Parathyroid adenoma (tissue), 2 donors: ENCODE data around the gene LMBRD2.

Experiments
- H2AFZ ChIP-seq: fragments of 300-600 bp; sonication (generic); one replicate; pipeline ENCODE4 v1.7.0; 2017; ENCODE audit warnings: antibody characterized with exemption, mild to moderate bottlenecking
- H3K27ac ChIP-seq: fragments of 300-600 bp; sonication (generic); one replicate; pipeline ENCODE4 v1.7.0; 2017
- H3K27me3 ChIP-seq: fragments of 300-600 bp; sonication (generic); one replicate; pipeline ENCODE4 v1.7.0; 2017; ENCODE audit warnings: low read length; ENCODE audit not compliant: control insufficient read depth, insufficient read depth
- H3K36me3 ChIP-seq: fragments of 300-600 bp; sonication (generic); one replicate; pipeline ENCODE4 v1.7.0; 2017; ENCODE audit warnings: low read length; ENCODE audit not compliant: control insufficient read depth, insufficient read depth
- H3K4me1 ChIP-seq: fragments of 300-600 bp; sonication (generic); one replicate; pipeline ENCODE4 v1.7.0; 2017; ENCODE audit warnings: control low read depth
- H3K4me2 ChIP-seq: fragments of 300-600 bp; sonication (generic); one replicate; pipeline ENCODE4 v1.7.0; 2017; ENCODE audit warnings: low read length
- H3K4me3 ChIP-seq: fragments of 300-600 bp; sonication (generic); one replicate; pipeline ENCODE4 v1.7.0; 2017; ENCODE audit warnings: low read depth, low read length
- H3K79me2 ChIP-seq: fragments of 300-600 bp; sonication (generic); one replicate; pipeline ENCODE4 v1.7.0; 2017; ENCODE audit warnings: control low read depth
- H3K9ac ChIP-seq: fragments of 300-600 bp; sonication (generic); one replicate; pipeline ENCODE4 v1.7.0; 2017; ENCODE audit warnings: mild to moderate bottlenecking
- H3K9me3 ChIP-seq: fragments of 300-600 bp; sonication (generic); one replicate; pipeline ENCODE4 v1.7.0; 2017; ENCODE audit warnings: low read length; ENCODE audit not compliant: control insufficient read depth
- CTCF ChIP-seq: fragments of 300-600 bp; sonication (generic); IDR thresholded peaks from one replicate; pipeline ENCODE4 v1.7.0; 2017; ENCODE audit warnings: antibody characterized with exemption, mild to moderate bottlenecking
- donor health status: primary hyperparathyroidism.

Gene LMBRD2

GRCh38 chr5:36164461-36164860 is 12.8 kb upstream of the LMBRD2 start:
- H3K36me3 ChIP-seq, result no peaks in the 10 kb centered on the region
- no peak overlapping the region for H3K9ac ChIP-seq
- H3K4me2 ChIP-seq, result no peak overlapping the region
- no peaks in the 10 kb centered on the region for H3K9me3 ChIP-seq
- H2AFZ ChIP-seq, result no peak overlapping the region
- H3K79me2 ChIP-seq, result no peaks in the 10 kb centered on the region
- H3K27ac ChIP-seq, result no peak overlapping the region
- no peak overlapping the region for H3K4me3 ChIP-seq
- H3K4me1 ChIP-seq, result no peaks in the 10 kb centered on the region
- no peak for TF ChIP-seq CTCF
- no peaks in the 10 kb centered on the region for H3K27me3 ChIP-seq

- TF ChIP-seq CTCF, result no peak
- H3K9me3 ChIP-seq, result no peaks in the 10 kb centered on the region
- H3K27ac ChIP-seq, result no peak overlapping the region
- H3K27me3 ChIP-seq, result no peaks in the 10 kb centered on the region
- no peak overlapping the region for H2AFZ ChIP-seq
- no peaks in the 10 kb centered on the region for H3K4me1 ChIP-seq
- H3K36me3 ChIP-seq, result no peaks in the 10 kb centered on the region
- H3K79me2 ChIP-seq, result peaks cover 4% of the 10 kb centered on the region
- H3K4me3 ChIP-seq, result no peak overlapping the region
- no peak overlapping the region for H3K9ac ChIP-seq
- H3K4me2 ChIP-seq, result no peak overlapping the region
Observed at GRCh38 chr5:36162810-36163486, 11.3 kb upstream of the LMBRD2 start.

GRCh38 chr5:36161361-36161760 is 9.7 kb upstream of the LMBRD2 start:
- Histone ChIP-seq H3K36me3 (no peaks in the 10 kb centered on the region), H2AFZ (no peak overlapping the region), H3K27me3 (no peaks in the 10 kb centered on the region), H3K9ac (no peak overlapping the region), H3K9me3 (no peaks in the 10 kb centered on the region), H3K79me2 (peaks cover 8% of the 10 kb centered on the region), H3K27ac (no peak overlapping the region), H3K4me3 (no peak overlapping the region), H3K4me1 (no peaks in the 10 kb centered on the region), H3K4me2 (no peak overlapping the region)
- no peak for TF ChIP-seq CTCF

GRCh38 chr5:36160617-36161016 is 8.9 kb upstream of the LMBRD2 start:
- H3K4me2 ChIP-seq, result no peak overlapping the region
- H3K79me2 ChIP-seq, result peaks cover 8% of the 10 kb centered on the region
- H3K9me3 ChIP-seq, result no peaks in the 10 kb centered on the region
- no peaks in the 10 kb centered on the region for H3K36me3 ChIP-seq
- H2AFZ ChIP-seq, result no peak overlapping the region
- no peak overlapping the region for H3K4me3 ChIP-seq
- no peaks in the 10 kb centered on the region for H3K27me3 ChIP-seq
- H3K27ac ChIP-seq, result no peak overlapping the region
- H3K4me1 ChIP-seq, result no peaks in the 10 kb centered on the region
- TF ChIP-seq CTCF, result no peak
- no peak overlapping the region for H3K9ac ChIP-seq

GRCh38 chr5:36158144-36158543 is 6.5 kb upstream of the LMBRD2 start:
- Histone ChIP-seq H3K27me3 (no peaks in the 10 kb centered on the region), H3K4me1 (no peaks in the 10 kb centered on the region), H3K9me3 (no peaks in the 10 kb centered on the region), H3K9ac (no peak overlapping the region), H3K4me2 (no peak overlapping the region), H3K27ac (no peak overlapping the region), H3K4me3 (no peak overlapping the region), H2AFZ (no peak overlapping the region), H3K79me2 (peaks cover 14% of the 10 kb centered on the region), H3K36me3 (no peaks in the 10 kb centered on the region)
- no peak for TF ChIP-seq CTCF
